B cell (primary cell): ENCODE data around the gene ODF4. TPM values are rescaled to one million over a fixed set of nuclear protein-coding genes. Genes with fewer than 3 reads are reported as not detected.
"Not testable (repeated sequence)": the region's sequence is repeated elsewhere in the genome, so short reads cannot be mapped to it uniquely, and the experiment has no call there.

ENCODE experiments used
- ATAC-seq: fragments of 200-7000 bp; cut with Tn5 transposase; one replicate; pipeline ENCODE4 v1.10.0; 2021; ENCODE audit warnings: low read depth, mild to moderate bottlenecking, moderate number of reproducible peaks, moderate library complexity
- CTCF ChIA-PET: fragments of 350-600 bp; sonication (Branson Sonifier 250); formaldehyde crosslinking; loops from one replicate; lab custom pipeline; 2021; ENCODE audit warnings: antibody characterized with exemption, inconsistent platforms; lab: Charles Lee
- POLR2A ChIA-PET: fragments of 350-600 bp; sonication (Branson Sonifier 250); formaldehyde crosslinking; loops from one replicate; lab custom pipeline; 2021; ENCODE audit warnings: antibody characterized with exemption; lab: Charles Lee
- DNase-seq: peaks from one replicate; pipeline ENCODE4 v3.0.0; 2013
- H2AFZ ChIP-seq: 2 replicates; pipeline ENCODE4 v1.6.1; 2012; ENCODE audit warnings: mild to moderate bottlenecking, low read depth, low read length; ENCODE audit not compliant: insufficient read depth, poor library complexity, severe bottlenecking
- H3K27ac ChIP-seq, 2 donors: 1 replicate in 1 of 2; 2 replicates in 1 of 2; pipeline ENCODE4 v1.5.1; 2012 to 2013; ENCODE audit warnings: low read length in 2 of 2, mild to moderate bottlenecking in 2 of 2, moderate library complexity in 1 of 2
- H3K27me3 ChIP-seq, 4 experiments: fragments of 200-600 bp in 1 of 4; sonication (generic) in 1 of 4; replicated peaks in 1 of 4; 1 replicate in 2 of 4; 2 replicates in 2 of 4; pipeline versions ENCODE4 v1.6.1 to v1.7.0; 2013 to 2016; ENCODE audit warnings: low read length in 3 of 4, mild to moderate bottlenecking in 2 of 4, mixed read lengths in 1 of 4, moderate library complexity in 1 of 4; ENCODE audit not compliant: insufficient read depth in 4 of 4, control insufficient read depth in 3 of 4; ENCODE audit errors: control extremely low read depth in 1 of 4
- H3K36me3 ChIP-seq, 2 experiments: replicated peaks in 1 of 2; 1 replicate in 1 of 2; 2 replicates in 1 of 2; pipeline versions ENCODE4 v1.6.1 to v1.7.1; 2013; ENCODE audit warnings: low read length in 1 of 2; ENCODE audit not compliant: insufficient read depth in 2 of 2, control insufficient read depth in 1 of 2; ENCODE audit errors: control extremely low read depth in 1 of 2, extremely low read depth in 1 of 2
- H3K4me1 ChIP-seq, 2 donors: fragments of 200-600 bp in 1 of 2; sonication (generic) in 1 of 2; 1 replicate in 1 of 2; 2 replicates in 1 of 2; pipeline versions ENCODE4 v1.5.1 to v1.6.1; 2013 to 2017; ENCODE audit warnings: low read length in 2 of 2; ENCODE audit not compliant: control insufficient read depth in 2 of 2, insufficient read depth in 2 of 2
- H3K4me2 ChIP-seq: replicated peaks from 2 replicates; pipeline ENCODE3; 2012; ENCODE audit warnings: mild to moderate bottlenecking, low read depth, low read length; ENCODE audit not compliant: poor library complexity, severe bottlenecking
- H3K4me3 ChIP-seq, 5 experiments: fragments of 200-600 bp in 1 of 5; sonication (generic) in 1 of 5; 1 replicate in 3 of 5; 2 replicates in 2 of 5; pipeline versions ENCODE4 v1.5.1 to v1.7.0; 2011 to 2016; ENCODE audit warnings: low read length in 4 of 5, mild to moderate bottlenecking in 4 of 5, low read depth in 2 of 5, control low read depth in 1 of 5, moderate library complexity in 1 of 5; ENCODE audit not compliant: insufficient read depth in 1 of 5; ENCODE audit errors: control extremely low read depth in 1 of 5, extremely low read depth in 1 of 5
- H3K79me2 ChIP-seq: fragments of 200-600 bp; sonication (generic); one replicate; pipeline ENCODE4 v1.6.0; 2016; ENCODE audit warnings: low read length; ENCODE audit not compliant: control insufficient read depth, insufficient read depth
- H3K9ac ChIP-seq: fragments of 200-600 bp; sonication (generic); 2 replicates; pipeline ENCODE4 v1.6.1; 2017; ENCODE audit warnings: mild to moderate bottlenecking, low read length, moderate library complexity
- H3K9me3 ChIP-seq, 3 donors: one replicate each; pipeline versions ENCODE4 v1.6.1 to v1.7.1; 2013; ENCODE audit warnings: low read length in 2 of 3; ENCODE audit not compliant: control insufficient read depth in 2 of 3, insufficient read depth in 1 of 3; ENCODE audit errors: control extremely low read depth in 1 of 3
- H4K20me1 ChIP-seq: 2 replicates; pipeline ENCODE4 v1.6.0; 2012; ENCODE audit warnings: mild to moderate bottlenecking, low read length; ENCODE audit not compliant: insufficient read depth, control insufficient read depth, poor library complexity, severe bottlenecking
- H3K27ac Mint-ChIP-seq: one replicate; pipeline ENCODE4 v1.8.0; 2021; ENCODE audit warnings: mixed read lengths
- H3K27me3 Mint-ChIP-seq: one replicate; pipeline ENCODE4 v1.8.0; 2021; ENCODE audit warnings: mixed read lengths
- H3K4me1 Mint-ChIP-seq: one replicate; pipeline ENCODE4 v1.8.0; 2021; ENCODE audit warnings: mixed read lengths
- H3K4me3 Mint-ChIP-seq: one replicate; pipeline ENCODE4 v1.8.0; 2021; ENCODE audit warnings: mixed read lengths
- H3K9me3 Mint-ChIP-seq: one replicate; pipeline ENCODE4 v1.8.0; 2022; ENCODE audit warnings: mixed read lengths; ENCODE audit not compliant: insufficient read depth
- EZH2 ChIP-seq: IDR thresholded peaks from 2 replicates; pipeline ENCODE4 v1.6.1; 2012; ENCODE audit warnings: borderline replicate concordance, low read depth, mild to moderate bottlenecking, moderate library complexity, low read length; ENCODE audit not compliant: insufficient read depth, poor library complexity, severe bottlenecking
- WGBS: methylation state at CpG from one replicate; pipeline ENCODE4 v1.1.5; 2013; ENCODE audit warnings: missing lambda C conversion rate; ENCODE audit not compliant: insufficient coverage; 5-methylcytosine and 5-hydroxymethylcytosine counted together
- intact Hi-C: fragments of 100-400 bp; cut with micrococcal nuclease; formaldehyde crosslinking; loops from one replicate; pipeline ENCODE4 v1.10.0; 2022
- polyA plus RNA-seq: library from polyadenylated mRNA; depleted of rRNA; stranded (reverse); fragments of >200 nt; gene quantifications from 2 replicates; pipeline ENCODE4 v1.2.3, GENCODE V29; 2012
- total RNA-seq, 2 donors: library from RNA; stranded (reverse); fragments of 120-200 nt in 1 of 2; gene quantifications; 1 replicate in 1 of 2; 2 replicates in 1 of 2; pipeline versions ENCODE4 v1.2.3 to v1.2.4, GENCODE V29; 2013 to 2022
- TF ChIP-seq, protein P1 (sequence below): fragments of 200-600 bp; IDR thresholded peaks from one replicate; pipeline ENCODE4 v1.8.0; 2022; ENCODE audit warnings: antibody characterized with exemption, mild to moderate bottlenecking

The ODF4 gene
- total and polyA plus RNA-seq, 2 donors (not counting 1 experiment from before 2014, with no cell fraction given): not detected

- Mint-ChIP-seq H3K4me1 (peaks cover 54% of the 10 kb centered on the region), H3K9me3 (no peaks in the 10 kb centered on the region), H3K27me3 (no peaks in the 10 kb centered on the region), H3K27ac (no peak overlapping the region), H3K4me3 (peak overlapping the region; percentile 92)
- Histone ChIP-seq H3K79me2 (peaks cover 38% of the 10 kb centered on the region), H3K9ac (no peak overlapping the region), H3K27ac (peak overlapping the region; percentile 53 to 86), H3K27me3 (no peaks in the 10 kb centered on the region), H3K9me3 (no peaks in the 10 kb centered on the region), H2AFZ (no peak overlapping the region), H3K4me2 (no peak overlapping the region), H3K4me3 (no peak overlapping the region), H3K4me1 (peaks cover 41 to 42% of the 10 kb centered on the region in 2 donors), H4K20me1 (peaks cover 53% of the 10 kb centered on the region), H3K36me3 (peaks cover 6 to 52% of the 10 kb centered on the region in 2 experiments)
- intact Hi-C loops: loop anchor here (2.0 kb wide), 1 partner anchor 129 kb away; the partner anchor contains the start of genes CTC1 and PFAS
- ATAC-seq: no peak
- 88% methylated on average over 4 of the region's 4 CpGs for WGBS
- no peak for TF ChIP-seq EZH2
- TF ChIP-seq, protein P1, sequence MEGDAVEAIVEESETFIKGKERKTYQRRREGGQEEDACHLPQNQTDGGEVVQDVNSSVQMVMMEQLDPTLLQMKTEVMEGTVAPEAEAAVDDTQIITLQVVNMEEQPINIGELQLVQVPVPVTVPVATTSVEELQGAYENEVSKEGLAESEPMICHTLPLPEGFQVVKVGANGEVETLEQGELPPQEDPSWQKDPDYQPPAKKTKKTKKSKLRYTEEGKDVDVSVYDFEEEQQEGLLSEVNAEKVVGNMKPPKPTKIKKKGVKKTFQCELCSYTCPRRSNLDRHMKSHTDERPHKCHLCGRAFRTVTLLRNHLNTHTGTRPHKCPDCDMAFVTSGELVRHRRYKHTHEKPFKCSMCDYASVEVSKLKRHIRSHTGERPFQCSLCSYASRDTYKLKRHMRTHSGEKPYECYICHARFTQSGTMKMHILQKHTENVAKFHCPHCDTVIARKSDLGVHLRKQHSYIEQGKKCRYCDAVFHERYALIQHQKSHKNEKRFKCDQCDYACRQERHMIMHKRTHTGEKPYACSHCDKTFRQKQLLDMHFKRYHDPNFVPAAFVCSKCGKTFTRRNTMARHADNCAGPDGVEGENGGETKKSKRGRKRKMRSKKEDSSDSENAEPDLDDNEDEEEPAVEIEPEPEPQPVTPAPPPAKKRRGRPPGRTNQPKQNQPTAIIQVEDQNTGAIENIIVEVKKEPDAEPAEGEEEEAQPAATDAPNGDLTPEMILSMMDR: no peak
- DNase-seq: no peak
- CTCF ChIA-PET: interaction anchor here (0.6 to 2.0 kb wide), 8 partner anchors 9 to 369 kb away, joined by 3 to 7 read pairs (median 3); partner anchors contain the start of gene SLC25A35
- POLR2A ChIA-PET: no interaction called here
Observed at GRCh38 chr17:8377422-8377821, 37.8 kb downstream of the ODF4 start.

DNA sequence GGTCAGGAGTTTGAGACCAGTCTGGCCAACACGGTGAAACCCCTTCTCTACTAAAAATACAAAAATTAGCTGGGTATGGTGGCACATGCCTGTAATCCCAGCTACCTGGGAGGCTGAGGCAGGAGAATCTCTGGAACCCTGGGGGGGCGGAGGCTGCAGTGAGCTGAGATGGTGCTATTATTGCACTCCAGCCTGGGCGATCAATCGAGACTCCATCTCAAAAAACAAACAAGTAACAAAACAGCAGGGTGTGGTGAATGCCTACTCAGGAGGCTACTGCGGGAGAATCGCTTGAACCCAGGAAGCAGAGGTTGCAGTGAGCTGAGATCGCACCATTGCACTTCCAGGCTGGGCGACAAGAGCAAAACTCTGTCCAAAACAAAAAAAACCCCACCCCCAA is 38.5 kb downstream of the ODF4 start:
- H3K9ac ChIP-seq, DNase-seq, H3K9me3 ChIP-seq, ATAC-seq, H3K4me3 ChIP-seq, H3K4me3 Mint-ChIP-seq, H3K27ac Mint-ChIP-seq, POLR2A ChIA-PET, H2AFZ ChIP-seq, H3K4me2 ChIP-seq, H3K27me3 ChIP-seq, H3K27ac ChIP-seq, H3K9me3 Mint-ChIP-seq, H3K27me3 Mint-ChIP-seq, intact Hi-C loops: not testable (repeated sequence)
- Histone ChIP-seq H3K36me3 (peaks cover 6 to 52% of the 10 kb centered on the region in 2 experiments), H3K79me2 (peaks cover 44% of the 10 kb centered on the region), H4K20me1 (peaks cover 56% of the 10 kb centered on the region), H3K4me1 (peaks cover 41 to 44% of the 10 kb centered on the region in 2 donors)
- CTCF ChIA-PET: interaction anchor here (0.8 to 2.0 kb wide), 2 partner anchors 83 to 318 kb away, joined by 3 to 5 read pairs; partner anchors contain the start of gene SLC25A35
- WGBS: 92% methylated on average over 4 of the region's 8 CpGs
- H3K4me1 Mint-ChIP-seq: peaks cover 61% of the 10 kb centered on the region
